Right hindlimb (tissue), 1 donor: ENCODE data around the gene GABRG3.
"Not testable (repeated sequence)": the region's sequence is repeated elsewhere in the genome, so short reads cannot be mapped to it uniquely, and the experiment has no call there.

Experiments used
- DNase-seq: peaks from one replicate; pipeline ENCODE4 v3.0.0-alpha.2; 2018

Gene GABRG3

DNA sequence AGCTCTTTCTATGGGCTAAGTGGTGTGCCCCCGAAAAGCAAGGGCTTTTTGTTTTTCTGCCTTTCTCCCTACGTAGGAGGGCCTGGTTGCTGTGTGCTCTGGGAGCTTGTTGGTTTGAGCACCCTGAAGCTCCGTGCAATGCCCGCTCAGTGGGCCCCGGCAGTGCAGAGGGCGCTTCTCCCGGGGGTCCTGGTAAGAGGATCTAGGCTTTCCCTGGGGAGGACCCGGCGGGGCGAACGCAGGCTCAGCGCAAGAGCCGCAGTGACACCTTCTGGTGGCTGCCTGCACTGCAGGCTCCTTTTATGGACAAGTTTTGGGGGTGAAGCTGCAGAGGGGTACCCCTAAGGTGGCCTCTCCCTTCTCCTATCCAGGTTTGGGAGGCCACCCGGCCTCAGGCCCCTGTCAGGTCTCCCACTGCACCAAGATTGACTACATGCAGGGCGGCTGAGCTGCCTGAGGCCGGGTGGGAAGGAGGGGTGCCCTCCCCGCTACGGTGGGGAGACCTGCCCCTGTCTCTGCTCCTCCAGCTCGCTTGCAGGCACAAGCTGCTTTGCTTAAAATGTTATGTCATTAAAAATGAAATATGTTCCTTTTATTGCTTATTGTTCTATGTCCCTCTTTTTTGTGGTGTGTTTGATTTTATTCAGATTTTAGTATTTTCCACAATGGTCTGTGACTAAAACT, 387.9 kb downstream of the GABRG3 start:
- DNase-seq = no peak

DNA sequence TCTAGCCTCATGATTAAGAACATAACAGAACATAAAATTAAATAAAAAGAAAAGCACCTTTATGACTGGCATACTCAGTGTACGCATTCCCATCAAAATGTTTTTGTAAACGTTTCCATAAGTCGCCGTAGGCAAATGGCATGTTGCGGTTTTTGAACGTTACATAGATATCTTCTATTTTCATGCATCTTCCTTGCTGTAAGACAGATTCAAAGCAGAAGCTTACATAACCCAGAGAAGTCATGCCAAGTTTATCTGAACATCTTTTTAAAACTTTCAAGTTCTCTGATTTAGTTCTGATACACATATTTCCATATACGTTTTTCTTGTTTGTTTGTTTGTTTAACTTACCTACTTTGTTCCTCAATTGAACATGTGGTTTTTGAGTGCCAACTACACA, 388.6 kb downstream of the GABRG3 start:
- DNase-seq = no peak

DNA sequence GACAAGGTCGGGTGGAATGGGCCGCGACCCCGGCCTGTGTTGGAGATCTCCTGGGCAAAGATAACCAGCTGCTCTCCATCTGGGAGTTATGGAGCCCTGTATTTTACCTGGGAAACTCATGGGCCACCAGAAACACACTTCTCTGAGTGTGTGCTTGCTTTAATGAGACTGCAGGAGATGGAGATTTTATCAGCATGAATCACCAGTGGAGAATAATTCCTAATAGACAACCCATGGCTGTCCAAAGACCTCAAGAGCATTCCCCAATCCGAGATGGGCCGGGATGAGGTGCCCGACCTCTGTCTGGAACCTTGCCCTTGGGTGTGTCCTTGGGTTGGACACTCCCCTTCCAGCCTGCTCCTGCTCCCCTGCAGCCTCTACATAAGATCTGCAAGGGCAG, 389.3 kb downstream of the GABRG3 start:
- no peak for DNase-seq

DNA sequence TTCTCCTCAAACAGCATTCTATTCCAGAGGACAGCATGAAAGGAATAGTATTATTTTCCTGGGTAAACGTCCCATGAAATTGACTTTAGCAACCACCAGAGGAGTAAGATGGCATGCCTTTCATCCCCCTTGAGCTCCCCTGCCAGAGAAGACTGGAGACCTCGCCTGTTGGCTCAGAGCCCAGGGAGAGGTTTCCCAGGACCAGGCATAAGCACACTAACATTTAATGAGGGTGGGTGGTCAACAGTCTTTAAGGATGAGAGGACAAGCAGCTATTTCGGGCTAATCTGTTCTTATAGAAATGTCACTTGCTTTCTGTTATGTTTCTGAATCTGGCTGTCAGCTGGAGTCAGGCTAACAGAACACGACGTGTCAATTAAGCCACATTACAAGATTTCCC, 390.5 kb downstream of the GABRG3 start:
- DNase-seq = no peak

DNA sequence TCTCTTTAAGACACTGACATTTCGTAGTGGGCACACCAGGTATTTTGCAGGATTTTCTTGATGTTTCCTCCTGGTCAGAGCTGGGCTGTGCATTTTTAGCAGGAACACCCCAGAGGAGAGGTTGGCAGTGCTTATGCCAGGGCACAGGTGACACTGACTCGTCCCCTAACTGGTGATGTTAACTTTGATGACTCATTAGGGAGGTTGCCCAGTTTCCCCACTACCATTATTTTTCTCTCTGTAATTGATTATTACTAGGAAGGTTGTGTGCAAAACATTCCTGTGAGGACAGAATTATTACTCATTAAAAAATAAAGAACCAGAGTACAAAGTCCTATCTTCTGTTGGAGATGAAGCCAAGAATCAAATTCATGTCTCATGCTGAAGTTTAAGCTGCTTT, 394.5 kb downstream of the GABRG3 start:
- no peak for DNase-seq

DNA sequence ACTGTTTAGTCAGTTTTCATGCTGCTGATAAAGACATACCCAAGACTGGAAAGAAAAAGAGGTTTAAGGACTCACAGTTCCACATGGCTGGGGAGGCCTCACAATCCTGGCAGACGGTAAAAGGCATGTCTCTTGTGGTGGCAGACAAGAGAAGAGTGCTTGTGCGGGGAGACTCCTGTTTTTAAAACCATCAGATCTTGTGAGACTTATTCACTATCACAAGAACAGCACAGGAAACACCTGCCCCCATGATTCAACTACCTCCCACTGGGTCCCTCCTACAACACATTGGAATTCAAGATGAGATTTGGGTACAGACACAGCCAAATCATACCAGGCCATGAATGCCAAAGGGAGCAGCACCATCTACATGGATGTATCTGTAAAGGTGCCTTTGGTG, 406.4 kb downstream of the GABRG3 start:
- not testable (repeated sequence) for DNase-seq

DNA sequence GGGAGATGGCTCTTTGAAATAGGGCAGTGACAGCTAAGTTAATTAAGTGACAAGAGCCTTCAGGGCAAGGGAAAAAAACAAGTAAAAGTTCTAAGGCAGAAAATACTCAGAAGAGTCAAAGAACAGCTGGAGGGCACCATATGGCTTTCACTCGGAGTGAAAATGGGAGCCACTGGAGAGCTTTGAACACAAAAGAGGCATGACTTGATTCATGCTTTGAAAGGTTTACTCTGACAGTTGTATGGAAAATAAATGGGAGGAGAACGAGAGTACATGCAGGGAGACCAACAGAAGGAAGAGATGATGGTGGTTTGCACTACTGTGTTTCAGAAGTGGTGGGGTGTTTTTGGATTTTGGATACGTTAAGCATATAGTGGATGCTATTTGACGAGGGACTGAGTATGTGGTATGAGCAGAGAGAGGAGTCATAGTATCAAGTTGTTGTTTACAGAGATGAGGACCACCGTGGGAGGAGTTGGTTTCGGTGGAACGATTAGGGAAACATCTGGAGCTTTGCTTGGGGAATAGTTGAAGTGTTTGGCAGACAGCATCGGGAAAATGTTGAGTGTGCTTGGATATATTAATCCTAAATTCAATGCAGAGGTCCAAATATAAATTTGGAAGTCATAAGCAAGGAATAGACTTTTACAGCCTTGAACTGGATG, 411.5 kb downstream of the GABRG3 start:
- peak; percentile 52 for DNase-seq

DNA sequence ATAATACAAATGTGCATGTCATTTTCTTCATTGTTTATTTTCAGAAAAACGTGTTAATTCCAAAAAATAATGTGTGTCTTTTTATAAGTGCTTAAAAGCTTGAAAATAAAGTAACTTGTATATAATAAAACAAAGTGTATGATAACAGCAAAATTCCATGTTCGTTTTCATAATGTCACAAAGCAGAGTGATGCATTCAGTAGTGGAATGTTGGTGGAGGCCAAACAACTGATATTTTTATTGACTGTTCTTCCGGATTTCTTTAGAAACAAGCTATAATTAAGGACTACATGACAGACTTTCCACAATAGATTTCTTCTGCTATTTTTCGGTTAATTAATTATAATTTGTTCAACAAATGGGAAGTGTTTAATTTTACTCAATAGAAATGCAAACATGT, 412.7 kb downstream of the GABRG3 start:
- DNase-seq = no peak

DNA sequence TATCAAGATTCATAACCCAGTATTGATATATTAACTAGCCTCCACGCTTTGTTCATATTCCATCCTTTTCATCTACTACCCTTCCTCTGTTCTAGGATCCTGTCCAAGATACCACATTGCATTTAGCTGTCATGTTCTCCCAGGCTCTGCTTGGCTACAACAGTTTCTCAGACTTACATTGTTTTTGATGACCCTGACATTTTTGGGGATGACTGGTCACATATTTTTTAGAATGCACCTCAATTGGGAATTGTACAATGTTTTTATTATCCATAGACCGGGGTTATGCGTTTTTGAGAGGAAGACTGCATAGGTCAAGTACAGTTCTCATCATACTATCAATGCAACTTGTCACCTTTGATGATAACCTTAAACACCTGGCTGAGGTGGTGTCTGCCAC, 421.2 kb downstream of the GABRG3 start:
- no peak for DNase-seq

DNA sequence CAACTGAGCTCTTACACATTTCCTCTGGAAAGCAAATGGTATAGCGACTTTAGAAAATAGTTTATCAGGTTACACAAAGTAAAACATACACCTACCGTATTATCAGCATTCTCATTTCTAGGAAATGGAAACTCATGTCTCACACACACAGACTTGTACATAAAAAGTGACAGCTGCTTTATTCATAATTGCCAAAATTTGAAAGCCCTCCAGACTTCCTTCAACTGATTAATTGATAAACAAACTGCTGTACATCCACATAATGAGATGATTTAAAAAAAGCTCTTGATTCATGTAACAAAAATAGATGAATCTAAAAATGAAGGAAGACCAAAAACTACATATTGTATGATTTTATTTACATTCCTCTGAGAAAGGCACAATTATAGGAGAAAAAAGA, 425.5 kb downstream of the GABRG3 start:
- no peak for DNase-seq

DNA sequence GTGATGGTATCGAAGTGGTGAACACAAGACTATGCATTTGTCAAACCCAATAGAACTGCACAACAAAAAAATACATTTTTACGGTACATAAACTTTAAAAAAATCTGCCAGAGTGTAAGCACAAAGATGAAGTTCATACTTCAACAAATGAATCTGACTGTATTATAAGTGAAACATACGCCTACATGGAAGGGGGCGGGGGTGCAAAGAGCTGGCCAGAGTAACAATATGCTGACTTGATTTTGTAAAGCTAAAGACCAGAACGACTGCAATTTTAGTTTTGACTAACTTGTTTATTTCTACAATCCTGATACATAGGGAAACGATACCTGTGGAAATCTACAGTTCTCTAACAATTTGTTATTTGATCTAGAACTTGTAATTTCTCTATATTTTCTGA, 426.0 kb downstream of the GABRG3 start:
- no peak for DNase-seq

DNA sequence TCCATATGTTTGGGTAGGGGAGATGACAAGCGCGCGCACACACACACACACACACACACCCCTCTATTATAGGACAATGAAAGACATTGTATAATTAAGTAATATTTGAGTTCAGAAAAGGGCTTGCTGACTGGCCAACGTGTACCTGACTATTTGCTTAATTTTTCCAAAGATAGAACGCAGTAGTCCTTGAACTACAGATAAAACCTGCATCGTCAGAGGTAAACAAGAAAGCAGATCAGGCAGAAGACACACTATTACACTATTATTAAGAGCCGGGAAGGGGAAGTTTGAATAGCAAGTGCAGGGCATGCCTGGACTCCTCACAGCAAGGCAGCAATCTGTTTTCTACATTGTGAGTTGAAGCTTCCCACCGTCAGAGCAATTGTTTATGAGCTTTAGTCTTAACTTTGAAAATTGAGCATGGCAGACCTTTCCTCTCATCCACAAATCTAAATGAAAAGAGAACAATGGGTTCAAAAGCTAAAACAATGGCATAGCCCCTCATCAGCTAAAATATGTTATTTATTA, 427.7 kb downstream of the GABRG3 start:
- DNase-seq = no peak

DNA sequence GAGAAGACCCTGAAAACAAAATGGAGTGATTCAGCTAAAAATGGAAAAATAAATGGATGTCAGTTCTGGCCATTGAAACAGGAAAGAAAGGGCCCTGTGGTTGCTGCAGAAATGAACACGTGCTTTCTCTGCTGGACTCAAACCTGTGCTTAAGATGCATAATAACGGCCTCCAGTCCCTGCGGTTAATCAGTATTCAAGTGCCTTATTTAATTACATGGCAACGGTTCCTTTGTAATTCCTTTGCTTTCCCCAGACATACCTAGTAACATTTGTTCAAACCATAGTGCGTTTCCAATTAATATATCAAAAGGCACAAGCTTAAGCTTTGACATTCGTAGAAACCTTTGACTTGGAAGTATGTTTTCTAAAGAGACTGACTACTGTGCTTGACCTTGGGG, 428.3 kb downstream of the GABRG3 start:
- DNase-seq = no peak

DNA sequence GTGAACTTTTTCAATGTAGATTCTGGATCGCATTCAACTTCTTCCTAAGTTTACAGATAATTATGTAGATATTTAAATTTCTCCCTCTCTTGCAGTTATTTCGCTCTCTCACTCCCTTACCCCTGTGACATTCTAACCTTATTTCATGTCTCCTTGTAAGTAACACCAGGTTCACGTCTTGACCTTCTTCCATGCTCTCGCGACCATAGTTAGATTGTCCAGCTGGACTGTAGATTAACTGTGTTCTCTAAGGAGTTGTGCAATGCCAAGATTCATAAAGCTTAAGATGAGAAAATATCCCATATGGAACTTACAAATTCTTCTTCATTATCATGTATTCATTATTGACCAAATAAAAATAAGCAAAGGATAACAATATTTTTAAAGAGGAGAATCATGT, 430.5 kb downstream of the GABRG3 start:
- DNase-seq = no peak

DNA sequence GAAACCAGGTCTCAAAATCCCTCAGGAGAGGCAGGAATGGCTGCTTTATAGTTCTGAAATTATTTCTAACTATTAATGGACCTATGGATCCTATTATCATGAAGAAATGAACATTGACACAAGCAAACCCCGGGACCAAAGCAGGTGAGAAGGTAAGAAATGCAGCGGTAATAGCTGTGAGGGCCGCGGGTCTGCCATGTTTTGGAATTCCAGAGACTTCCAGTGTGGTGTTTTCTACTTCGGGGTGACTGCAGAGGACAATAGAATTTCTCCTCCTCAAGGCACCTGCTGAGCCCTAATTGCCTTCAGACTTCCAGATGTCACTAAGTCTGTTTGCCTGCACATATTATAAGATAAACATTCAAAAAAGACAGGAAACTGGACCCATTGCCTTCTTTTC, 437.4 kb downstream of the GABRG3 start:
- DNase-seq = no peak

DNA sequence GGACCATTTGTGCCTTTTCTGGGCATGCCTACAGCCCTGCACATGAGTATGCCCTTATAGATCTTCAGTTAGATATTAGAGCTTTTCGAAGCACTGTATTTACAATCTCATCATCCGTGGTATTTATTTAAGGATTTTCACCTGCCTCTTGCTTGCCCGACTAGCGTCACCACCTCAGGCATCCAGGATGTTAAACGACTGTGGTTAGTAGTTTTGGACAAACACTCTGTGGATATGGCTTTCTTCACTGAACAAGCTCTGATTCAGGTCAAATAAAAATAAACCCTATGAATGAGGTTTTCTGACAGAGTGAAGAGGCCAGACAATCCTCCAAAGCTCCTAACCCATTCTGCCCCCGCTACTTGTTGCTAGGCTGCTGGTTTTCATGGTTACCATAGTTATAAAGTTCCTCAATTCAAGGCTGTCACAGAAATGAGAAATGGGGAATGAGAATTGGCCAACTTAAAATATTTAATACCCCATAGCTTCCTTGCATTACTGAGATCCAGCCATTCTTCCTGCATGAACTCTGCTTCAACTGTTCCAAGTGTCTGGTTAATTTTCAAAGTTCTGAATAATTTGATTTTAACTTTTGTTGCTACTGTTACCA, 440.1 kb downstream of the GABRG3 start:
- DNase-seq = peak; percentile 26

DNA sequence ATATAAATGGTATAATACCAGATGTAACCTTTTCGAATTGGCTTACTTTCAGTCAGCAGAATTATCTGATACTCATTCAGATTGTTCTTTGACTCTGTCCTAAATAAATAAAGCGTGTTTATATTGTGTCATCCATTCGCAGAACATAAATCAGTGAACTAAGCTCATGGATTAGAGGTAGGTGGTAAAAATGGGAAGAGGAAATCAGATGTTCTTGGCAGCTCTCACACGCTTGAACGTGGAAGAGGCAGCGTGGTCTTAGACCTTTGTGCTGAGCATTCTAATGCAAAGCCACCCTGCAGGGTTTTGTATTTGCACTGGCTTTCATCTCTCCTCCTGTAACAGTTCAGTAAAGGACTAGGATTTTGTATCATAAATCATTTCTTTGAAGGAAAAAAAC, 441.4 kb downstream of the GABRG3 start:
- DNase-seq = no peak

DNA sequence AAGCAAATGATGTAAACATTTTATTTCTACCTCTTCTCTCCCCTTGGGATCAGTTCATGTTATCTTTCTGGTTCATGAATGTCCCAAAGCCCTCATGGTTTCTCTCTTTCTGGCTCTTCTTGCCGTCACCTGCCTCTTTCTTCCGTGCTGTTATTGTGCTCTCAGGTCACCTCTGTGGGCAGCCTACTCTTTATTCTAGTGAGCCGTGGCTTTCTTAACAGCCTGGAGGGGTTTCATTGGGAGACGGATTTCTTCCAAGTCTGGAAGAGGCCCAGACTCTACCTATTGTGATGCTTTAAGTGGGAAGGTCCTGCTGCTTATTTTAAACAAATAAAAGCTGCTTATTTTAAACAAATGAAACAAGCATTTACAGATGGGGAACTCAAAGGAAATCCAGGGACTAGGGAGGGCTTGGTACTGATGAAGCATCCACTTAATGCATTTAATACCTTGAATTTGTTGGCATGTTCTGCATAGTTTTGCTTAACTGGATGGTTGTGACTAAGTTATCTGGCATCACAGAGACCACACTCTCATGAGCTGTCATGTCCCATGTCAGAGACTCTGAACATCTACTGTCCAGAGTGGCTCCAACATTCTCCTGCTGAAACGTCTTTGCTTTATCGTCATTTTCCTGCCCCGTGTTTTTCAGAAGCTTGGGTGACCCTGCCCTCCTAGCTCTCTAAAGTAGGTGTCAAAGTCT, 443.3 kb downstream of the GABRG3 start:
- no peak for DNase-seq

DNA sequence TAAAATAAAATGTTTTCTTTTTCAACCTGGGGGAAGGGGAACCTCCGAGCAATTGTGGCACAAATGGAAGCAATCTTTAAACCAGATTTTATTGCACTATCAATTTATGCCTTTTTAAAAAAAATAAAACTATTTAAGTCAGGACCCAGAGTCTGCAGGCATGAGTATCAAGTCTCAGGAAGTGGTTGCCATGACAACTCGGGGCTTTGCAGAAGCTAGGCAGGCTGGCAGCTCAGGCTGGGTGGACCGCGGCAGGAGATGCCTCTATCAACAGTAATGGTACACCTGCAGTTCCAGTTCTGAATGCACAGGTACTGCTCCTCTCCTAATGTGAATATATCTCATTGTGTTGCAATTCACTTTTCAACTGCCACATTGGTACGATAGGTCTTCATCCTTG, 447.7 kb downstream of the GABRG3 start:
- no peak for DNase-seq

DNA sequence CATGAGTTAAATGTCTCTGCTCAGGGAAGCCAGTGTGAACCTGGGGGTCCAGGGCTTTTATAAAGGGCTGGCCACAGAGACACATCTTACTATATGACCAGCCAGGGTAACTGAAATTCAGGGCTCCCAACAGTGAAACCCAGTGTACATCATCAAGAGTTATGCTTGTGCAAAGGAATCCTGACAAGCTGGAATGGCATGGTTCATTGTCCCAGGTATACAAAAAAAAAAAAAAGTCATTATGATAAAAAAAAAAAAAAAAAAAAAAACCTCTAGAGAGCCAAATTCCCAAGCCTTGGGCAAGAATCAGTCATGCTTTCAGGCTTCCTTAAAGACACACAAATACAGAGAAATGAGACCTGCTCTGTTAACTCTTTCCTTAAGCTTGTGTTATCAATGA, 452.0 kb downstream of the GABRG3 start:
- DNase-seq = no peak

DNA sequence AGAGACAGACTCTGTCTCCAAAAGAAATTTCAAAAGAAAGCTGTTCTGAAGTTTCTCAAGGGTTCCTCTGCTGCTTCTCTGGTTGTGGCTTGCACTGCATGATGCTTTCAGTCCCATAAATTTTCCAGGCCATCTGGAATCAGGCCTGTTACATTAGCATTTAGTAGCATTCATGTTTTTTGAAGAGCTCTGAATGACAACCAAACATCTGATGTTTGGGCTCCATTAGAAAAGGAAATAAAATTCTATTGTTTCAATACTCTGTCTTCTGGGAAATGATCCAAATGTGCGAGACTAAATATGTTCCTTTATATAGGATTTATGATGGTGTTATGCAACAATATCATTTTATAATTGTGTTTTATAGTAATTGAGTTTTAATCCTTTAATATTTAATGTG, 455.8 kb downstream of the GABRG3 start:
- DNase-seq = no peak

DNA sequence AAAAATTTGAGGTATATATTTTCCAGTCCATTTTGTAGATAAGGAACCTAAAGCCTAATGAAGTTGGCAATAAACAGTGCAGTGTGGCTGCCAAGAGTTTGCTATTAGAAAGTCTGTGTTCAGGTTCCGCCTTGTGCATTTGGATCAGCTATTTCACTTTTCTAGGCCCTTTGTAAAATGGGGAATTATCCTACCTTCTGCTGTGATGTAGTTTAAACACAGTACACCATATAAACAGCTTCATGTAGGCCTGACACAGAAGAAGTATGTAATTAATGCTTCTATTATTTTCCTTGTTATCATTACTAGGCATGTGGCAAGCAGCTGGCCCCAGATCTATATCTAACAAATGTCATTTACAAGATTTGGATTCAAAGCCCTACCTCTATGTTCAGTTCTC, 456.3 kb downstream of the GABRG3 start:
- DNase-seq = no peak

DNA sequence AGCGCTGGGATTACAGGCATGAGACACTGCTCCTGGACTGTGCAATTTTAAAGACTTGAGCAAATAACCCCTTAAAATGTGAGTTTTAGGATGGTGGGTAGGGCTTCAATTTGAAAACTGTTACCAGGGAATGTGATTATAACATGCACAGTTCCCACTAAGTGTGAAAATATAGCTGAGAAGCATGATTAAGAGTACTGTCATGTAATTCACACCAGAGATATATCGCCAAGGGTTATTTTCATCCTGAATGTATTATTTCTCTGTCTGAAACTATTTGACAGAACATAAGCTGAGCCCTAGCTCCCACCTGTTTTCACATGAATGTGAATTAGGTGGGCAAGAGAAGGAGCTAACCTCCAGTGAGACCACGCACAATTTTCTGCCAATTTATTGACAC, 457.2 kb downstream of the GABRG3 start:
- no peak for DNase-seq

DNA sequence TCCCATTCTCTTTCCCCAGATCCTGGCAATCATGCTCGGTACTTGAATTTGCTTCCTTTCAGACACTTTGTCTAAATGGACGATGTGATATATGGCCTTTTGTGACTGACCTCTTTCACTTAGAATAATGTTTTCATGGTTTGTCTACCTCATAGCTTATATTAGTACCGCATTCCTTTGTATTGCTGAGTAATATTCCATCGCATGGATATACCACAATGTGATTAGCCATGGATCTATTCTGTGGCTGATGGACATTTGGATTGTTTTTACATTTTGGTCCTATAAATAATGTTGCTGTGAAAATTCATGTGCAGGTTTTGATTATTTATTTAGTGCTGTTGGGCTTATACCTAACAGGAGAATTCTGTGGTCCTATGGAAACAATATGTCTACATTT, 458.6 kb downstream of the GABRG3 start:
- no peak for DNase-seq
